H9 (cell line): ENCODE data around the gene GBGT1. TPM values are rescaled to one million over a fixed set of nuclear protein-coding genes. Genes with fewer than 3 reads are reported as not detected.

ENCODE experiments used
- DNase-seq: peaks from one replicate; pipeline ENCODE4 v3.0.0-alpha.2; 2017
- H2AFZ ChIP-seq: one replicate; pipeline ENCODE4 v1.6.1; 2013; ENCODE audit warnings: mild to moderate bottlenecking, low read length, control low read depth, moderate library complexity
- H2AK5ac ChIP-seq: 2 replicates; pipeline ENCODE4 v1.6.1; 2013; ENCODE audit warnings: low read length, control low read depth, mixed read lengths; ENCODE audit not compliant: insufficient read length
- H2BK120ac ChIP-seq: one replicate; pipeline ENCODE4 v1.6.1; 2013; ENCODE audit warnings: low read depth, mild to moderate bottlenecking, low read length, control low read depth, inconsistent platforms; ENCODE audit not compliant: poor library complexity, severe bottlenecking
- H2BK12ac ChIP-seq: 2 replicates; pipeline ENCODE4 v1.6.1; 2013; ENCODE audit warnings: low read length, control low read depth, mixed read lengths, low read depth; ENCODE audit not compliant: insufficient read length
- H2BK15ac ChIP-seq: 2 replicates; pipeline ENCODE4 v1.6.1; 2013; ENCODE audit warnings: low read depth, low read length, control low read depth
- H2BK20ac ChIP-seq: one replicate; pipeline ENCODE4 v1.6.1; 2013; ENCODE audit warnings: low read depth, mild to moderate bottlenecking, low read length, control low read depth, inconsistent platforms; ENCODE audit not compliant: poor library complexity, severe bottlenecking
- H2BK5ac ChIP-seq: 2 replicates; pipeline ENCODE4 v1.6.1; 2013; ENCODE audit warnings: low read length, control low read depth, mixed read lengths; ENCODE audit not compliant: insufficient read length
- H3K14ac ChIP-seq: 2 replicates; pipeline ENCODE4 v1.6.1; 2013; ENCODE audit warnings: low read length, control low read depth; ENCODE audit not compliant: insufficient read depth
- H3K18ac ChIP-seq: 2 replicates; pipeline ENCODE4 v1.6.1; 2013; ENCODE audit warnings: low read depth, mild to moderate bottlenecking, mixed read lengths, low read length, control low read depth; ENCODE audit not compliant: insufficient read length
- H3K23ac ChIP-seq: 2 replicates; pipeline ENCODE4 v1.6.1; 2013; ENCODE audit warnings: low read length, control low read depth, mixed read lengths, low read depth; ENCODE audit not compliant: insufficient read length
- H3K23me2 ChIP-seq: 2 replicates; pipeline ENCODE4 v1.6.1; 2013; ENCODE audit warnings: low read depth, mild to moderate bottlenecking, mixed read lengths, low read length, control low read depth; ENCODE audit not compliant: insufficient read length, poor library complexity, severe bottlenecking
- H3K27ac ChIP-seq: 2 replicates; pipeline ENCODE4 v1.5.1; 2013; ENCODE audit warnings: low read length, control low read depth, mixed read lengths, low read depth; ENCODE audit not compliant: insufficient read length
- H3K27me3 ChIP-seq: 2 replicates; pipeline ENCODE4 v1.6.1; 2013; ENCODE audit warnings: low read length, control low read depth, inconsistent platforms; ENCODE audit not compliant: insufficient read depth
- H3K4ac ChIP-seq: 2 replicates; pipeline ENCODE4 v1.6.1; 2013; ENCODE audit warnings: low read depth, mild to moderate bottlenecking, control low read depth, inconsistent platforms, low read length, moderate library complexity
- H3K4me1 ChIP-seq: 2 replicates; pipeline ENCODE4 v1.6.1; 2013; ENCODE audit warnings: low read length, control low read depth, inconsistent platforms; ENCODE audit not compliant: insufficient read depth
- H3K4me2 ChIP-seq: 2 replicates; pipeline ENCODE4 v1.6.1; 2013; ENCODE audit warnings: low read length, control low read depth, mixed read lengths; ENCODE audit not compliant: insufficient read length, insufficient read depth
- H3K56ac ChIP-seq: 2 replicates; pipeline ENCODE4 v1.6.1; 2013; ENCODE audit warnings: low read depth, mild to moderate bottlenecking, mixed read lengths, low read length, control low read depth; ENCODE audit not compliant: insufficient read length
- H3K79me1 ChIP-seq: 2 replicates; pipeline ENCODE4 v1.6.1; 2013; ENCODE audit warnings: low read depth, mild to moderate bottlenecking, moderate library complexity, low read length, control low read depth, inconsistent platforms; ENCODE audit not compliant: insufficient read depth, poor library complexity, severe bottlenecking
- H3K79me2 ChIP-seq: 2 replicates; pipeline ENCODE4 v1.6.1; 2013; ENCODE audit warnings: low read length, control low read depth, inconsistent platforms; ENCODE audit not compliant: insufficient read depth
- H3K9ac ChIP-seq: 2 replicates; pipeline ENCODE4 v1.6.1; 2013; ENCODE audit warnings: low read length, control low read depth, mixed read lengths; ENCODE audit not compliant: insufficient read length; ENCODE audit errors: extremely low read depth
- H3K9me3 ChIP-seq: one replicate; pipeline ENCODE4 v1.6.1; 2013; ENCODE audit warnings: low read depth, low read length, inconsistent platforms; ENCODE audit not compliant: control insufficient read depth
- H3T11ph ChIP-seq: one replicate; pipeline ENCODE4 v1.6.1; 2013; ENCODE audit warnings: mild to moderate bottlenecking, low read length, control low read depth, inconsistent platforms
- H4K20me1 ChIP-seq: one replicate; pipeline ENCODE4 v1.6.1; 2013; ENCODE audit not compliant: control insufficient read depth, insufficient read length, insufficient read depth
- H4K5ac ChIP-seq: 2 replicates; pipeline ENCODE4 v1.6.1; 2013; ENCODE audit warnings: low read depth, mild to moderate bottlenecking, mixed read lengths, low read length, control low read depth; ENCODE audit not compliant: insufficient read length
- H4K8ac ChIP-seq: replicated peaks from 2 replicates; pipeline ENCODE4 v1.6.1; 2013; ENCODE audit warnings: low read length, control low read depth, mixed read lengths, low read depth; ENCODE audit not compliant: insufficient read length
- H4K91ac ChIP-seq: 2 replicates; pipeline ENCODE4 v1.6.1; 2013; ENCODE audit warnings: low read depth, mild to moderate bottlenecking, moderate library complexity, mixed read lengths, low read length, control low read depth; ENCODE audit not compliant: insufficient read length
- H3K27ac Mint-ChIP-seq, 3 experiments: 2 replicates in 2 of 3; 3 replicates in 1 of 3; pipeline ENCODE4 v1.8.0; 2020 to 2021; ENCODE audit warnings: mixed read lengths in 3 of 3, mild to moderate bottlenecking in 1 of 3, moderate library complexity in 1 of 3
- H3K27me3 Mint-ChIP-seq: 2 replicates; pipeline ENCODE4 v1.8.0; 2021; ENCODE audit warnings: low read depth, mild to moderate bottlenecking, moderate library complexity, mixed read lengths
- H3K36me3 Mint-ChIP-seq, 3 experiments: 2 replicates in 2 of 3; 3 replicates in 1 of 3; pipeline ENCODE4 v1.8.0; 2020 to 2021; ENCODE audit warnings: low read depth in 3 of 3, mixed read lengths in 3 of 3; ENCODE audit not compliant: insufficient read depth in 1 of 3
- H3K4me1 Mint-ChIP-seq, 2 experiments: 2 replicates each; pipeline ENCODE4 v1.8.0; 2020; ENCODE audit warnings: mixed read lengths in 2 of 2
- H3K4me3 Mint-ChIP-seq, 2 experiments: 2 replicates in 1 of 2; 3 replicates in 1 of 2; pipeline ENCODE4 v1.8.0; 2020 to 2021; ENCODE audit warnings: mild to moderate bottlenecking in 2 of 2, mixed read lengths in 2 of 2, moderate library complexity in 1 of 2
- H3K9me3 Mint-ChIP-seq, 2 experiments: 2 replicates in 1 of 2; 3 replicates in 1 of 2; pipeline ENCODE4 v1.8.0; 2020; ENCODE audit warnings: mild to moderate bottlenecking in 2 of 2, mixed read lengths in 2 of 2, moderate library complexity in 1 of 2
- CTCF ChIP-seq: fragments of 200-600 bp; sonication (generic); conservative IDR thresholded peaks from 3 replicates; pipeline ENCODE4 v1.8.0; 2021; ENCODE audit warnings: antibody characterized with exemption, mild to moderate bottlenecking
- WGBS: extraction: QIAGEN DNeasy Blood & Tissue Kit; methylation state at CpG from one replicate; pipeline ENCODE4 v1.1.7; 2013; ENCODE audit warnings: missing lambda C conversion rate, low lambda C conversion rate, mixed read lengths; ENCODE audit not compliant: insufficient read length; ENCODE audit errors: extremely low coverage; 5-methylcytosine and 5-hydroxymethylcytosine counted together
- total RNA-seq: library from RNA; stranded (reverse); gene quantifications from 2 replicates; pipeline ENCODE4 v1.2.1, GENCODE V29; 2021

GBGT1 gene
- total RNA-seq, 1 experiment from 2014 or later: 9.3 TPM

- no peak overlapping the region for H2BK12ac ChIP-seq
- DNase-seq: no peak
- no peaks in the 10 kb centered on the region for H3K79me1 ChIP-seq
- H3K27ac Mint-ChIP-seq: no peak overlapping the region
- no peak overlapping the region for H2BK15ac ChIP-seq
- no peak overlapping the region for H3K4me2 ChIP-seq
- no peak overlapping the region for H3T11ph ChIP-seq
- no peak overlapping the region for H4K8ac ChIP-seq
- H3K14ac ChIP-seq: no peak overlapping the region
- TF ChIP-seq CTCF: no peak
- H4K91ac ChIP-seq: no peak overlapping the region
- no peak overlapping the region for H2BK120ac ChIP-seq
- H3K27ac ChIP-seq: no peak overlapping the region
- peaks cover 5% of the 10 kb centered on the region for H3K27me3 Mint-ChIP-seq
- no peak overlapping the region for H3K4me3 Mint-ChIP-seq
- no peak overlapping the region for H3K56ac ChIP-seq
- H3K4me1 Mint-ChIP-seq: peaks cover 9 to 19% of the 10 kb centered on the region in 2 experiments
- WGBS: no CpG with 5 or more reads among the region's 14 CpGs
- H3K4me1 ChIP-seq: no peaks in the 10 kb centered on the region
- no peak overlapping the region for H3K23ac ChIP-seq
- H2BK5ac ChIP-seq: no peak overlapping the region
- no peak overlapping the region for H3K18ac ChIP-seq
- H3K23me2 ChIP-seq: peaks cover 2% of the 10 kb centered on the region
- H3K9me3 Mint-ChIP-seq: no peaks in the 10 kb centered on the region
- H3K4ac ChIP-seq: no peak overlapping the region
- no peak overlapping the region for H3K9ac ChIP-seq
- no peaks in the 10 kb centered on the region for H3K27me3 ChIP-seq
- no peaks in the 10 kb centered on the region for H3K9me3 ChIP-seq
- no peaks in the 10 kb centered on the region for H4K20me1 ChIP-seq
- no peak overlapping the region for H2BK20ac ChIP-seq
- peaks cover 0 to 2% (median 0%) of the 10 kb centered on the region in 3 experiments; a peak in 1 of 7 replicates for H3K36me3 Mint-ChIP-seq
- no peaks in the 10 kb centered on the region for H3K79me2 ChIP-seq
- H2AFZ ChIP-seq: no peak overlapping the region
- H4K5ac ChIP-seq: no peak overlapping the region
- H2AK5ac ChIP-seq: no peak overlapping the region
Measured at GRCh38 chr9:133140606-133141005, 23.1 kb downstream of the GBGT1 start.
